Urothelium cell line (cell line): ENCODE data around the gene AMZ1.
"Not testable (repeated sequence)": the region's sequence is repeated elsewhere in the genome, so short reads cannot be mapped to it uniquely, and the experiment has no call there.

Experiments used
- DNase-seq: peaks from one replicate; pipeline ENCODE4 v3.0.0; 2011; ENCODE audit warnings: low spot score, mixed read lengths
- FAIRE-seq: peaks from 2 replicates; lab custom pipeline; 2011; peaks lifted over from hg19 to GRCh38; lab: Jason Lieb, UNC

AMZ1 gene

DNA sequence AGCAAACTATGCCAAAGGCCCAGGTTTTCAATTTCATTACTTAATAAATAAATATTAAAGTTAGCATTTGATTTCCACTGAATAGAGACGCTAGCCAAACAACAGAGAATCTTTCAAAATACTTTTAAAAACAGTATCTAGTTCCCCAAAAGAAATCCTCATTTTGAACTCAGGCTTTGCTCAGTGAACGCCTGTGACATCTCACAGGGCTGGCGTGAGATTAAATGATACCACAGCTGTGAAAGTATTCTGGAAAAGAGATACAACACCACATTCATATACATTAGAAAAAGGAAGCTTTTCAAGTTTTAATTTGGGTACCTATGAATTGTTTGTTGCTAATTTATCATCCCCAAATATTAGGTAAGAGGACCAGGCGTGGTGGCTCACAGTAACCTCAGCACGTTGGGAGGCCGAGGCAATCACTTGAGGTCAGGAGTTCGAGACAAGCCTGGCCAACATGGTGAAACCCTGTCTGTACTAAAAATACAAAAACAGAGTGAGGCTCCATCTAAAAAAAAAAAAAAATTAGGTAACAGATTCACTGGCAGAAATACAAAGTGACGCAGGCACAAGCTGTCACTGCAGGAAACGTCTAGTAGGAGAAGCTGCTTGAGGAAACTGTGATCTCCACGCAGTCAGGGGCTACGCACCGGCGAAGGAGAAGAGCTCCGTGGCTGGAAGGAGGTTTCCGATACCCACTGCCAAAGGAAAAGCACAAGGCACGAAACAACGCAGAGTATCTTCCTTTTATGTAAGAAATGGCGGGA, 50.0 kb downstream of the AMZ1 start:
- no peak for FAIRE-seq

DNA sequence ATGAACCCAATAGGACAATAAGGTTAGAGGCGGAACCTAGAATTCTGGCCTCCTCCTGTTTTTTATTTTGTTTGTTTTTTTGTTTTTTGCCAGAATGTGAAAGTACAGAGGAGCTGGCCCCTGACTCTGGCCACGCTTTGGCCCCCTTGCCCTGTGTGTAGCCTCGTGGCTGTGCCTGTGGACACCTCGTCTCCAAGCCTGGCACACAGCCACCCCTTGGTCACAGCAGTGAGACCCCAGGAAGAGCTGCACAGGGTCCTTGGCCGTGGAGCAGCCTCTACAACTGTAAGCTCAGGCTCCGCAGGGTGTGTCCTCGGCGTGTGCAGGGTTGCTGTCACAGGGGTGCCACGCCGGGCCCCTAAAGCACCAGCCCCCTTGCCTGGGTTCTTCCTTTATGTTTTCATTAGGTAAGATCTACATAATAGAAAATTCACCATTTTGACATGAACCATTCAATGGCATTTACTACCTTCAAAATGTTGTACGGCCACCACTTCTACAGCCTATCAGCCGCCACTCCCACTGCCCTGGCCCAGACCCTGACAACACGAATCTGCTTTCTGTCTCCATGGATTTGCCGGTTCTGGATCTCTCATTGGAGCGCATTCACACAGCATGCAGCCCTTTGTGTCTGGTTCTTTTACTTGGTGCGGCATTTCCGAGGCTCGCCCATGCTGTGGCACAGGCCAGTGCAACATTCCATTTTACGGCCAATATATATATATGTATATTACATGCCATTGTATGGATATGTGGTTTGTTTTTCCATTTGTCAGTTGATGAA, 51.0 kb downstream of the AMZ1 start:
- FAIRE-seq (peak; percentile 73), DNase-seq (no peak)

More for the DNA sequence above, 50.0 kb downstream of the AMZ1 start:
- no peak for DNase-seq

- DNase-seq = not testable (repeated sequence)
- FAIRE-seq = peak; percentile 37
Observed at GRCh38 chr7:2743523-2744185, 55.7 kb downstream of the AMZ1 start.

GRCh38 chr7:2748684-2749083, 60.7 kb downstream of the AMZ1 start:
- FAIRE-seq, DNase-seq: not testable (repeated sequence)

DNA sequence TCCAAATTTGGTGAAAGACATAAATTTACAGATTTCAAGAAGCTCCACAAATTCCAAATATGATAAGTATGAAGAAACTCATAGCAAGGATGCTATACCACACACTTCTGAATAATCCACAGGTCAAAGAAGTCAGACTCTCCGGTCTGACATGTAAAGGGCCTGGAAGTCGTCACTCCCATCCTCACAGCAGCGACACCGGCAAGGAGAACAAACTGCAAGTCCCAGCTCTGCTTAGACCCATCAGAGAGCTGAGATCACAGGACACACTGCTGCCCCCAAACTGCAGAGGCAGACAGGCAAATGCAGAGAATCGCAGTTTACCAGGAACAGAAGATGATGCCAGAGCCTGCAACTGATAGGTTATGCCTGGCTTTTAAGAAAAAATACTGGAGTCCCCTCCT, 62.0 kb downstream of the AMZ1 start:
- FAIRE-seq (no peak), DNase-seq (no peak)

DNA sequence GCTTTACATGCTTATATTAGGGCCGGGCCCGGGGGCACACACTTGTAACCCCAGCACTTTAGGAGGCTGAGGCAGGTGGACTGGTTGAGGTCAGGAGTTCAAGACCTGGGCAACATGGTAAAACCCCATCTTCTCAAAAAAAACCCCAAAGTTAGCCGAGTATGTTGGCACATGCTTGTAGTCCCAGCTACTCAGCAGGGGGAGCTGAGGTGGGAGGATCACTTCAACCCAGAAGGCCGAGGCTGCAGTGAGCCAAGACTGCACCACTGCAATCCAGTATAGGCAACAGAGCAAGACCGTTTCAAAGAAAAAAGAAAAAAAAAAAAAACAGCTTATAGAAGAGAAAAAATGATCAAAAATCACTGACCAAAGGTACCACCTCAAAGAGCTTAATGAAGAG, 63.1 kb downstream of the AMZ1 start:
- DNase-seq (no peak), FAIRE-seq (no peak)

DNA sequence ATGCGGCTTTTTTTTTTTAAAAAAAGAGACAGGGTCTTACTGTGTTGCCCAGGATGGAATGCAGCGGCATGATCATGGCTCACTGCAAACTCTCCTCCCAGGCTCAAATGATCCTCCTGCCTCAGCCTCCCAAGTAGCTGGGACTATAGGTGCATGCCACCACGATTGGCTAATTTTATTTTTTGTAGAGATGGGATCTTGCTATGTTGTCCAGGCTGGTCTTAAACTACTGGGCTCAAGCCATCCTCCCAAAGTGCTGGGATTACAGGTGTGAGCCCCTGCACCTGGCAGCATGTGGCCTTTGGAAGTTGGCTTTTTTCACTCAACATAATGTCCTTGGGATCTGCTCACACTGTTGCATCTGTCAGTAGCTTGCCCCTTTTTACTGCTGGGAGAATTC, 65.1 kb downstream of the AMZ1 start:
- no peak for DNase-seq

GRCh38 chr7:2754086-2754485, 66.1 kb downstream of the AMZ1 start:
- FAIRE-seq (peak; percentile 50), DNase-seq (no peak)

More for the DNA sequence above, 65.1 kb downstream of the AMZ1 start:
- no peak for FAIRE-seq

DNA sequence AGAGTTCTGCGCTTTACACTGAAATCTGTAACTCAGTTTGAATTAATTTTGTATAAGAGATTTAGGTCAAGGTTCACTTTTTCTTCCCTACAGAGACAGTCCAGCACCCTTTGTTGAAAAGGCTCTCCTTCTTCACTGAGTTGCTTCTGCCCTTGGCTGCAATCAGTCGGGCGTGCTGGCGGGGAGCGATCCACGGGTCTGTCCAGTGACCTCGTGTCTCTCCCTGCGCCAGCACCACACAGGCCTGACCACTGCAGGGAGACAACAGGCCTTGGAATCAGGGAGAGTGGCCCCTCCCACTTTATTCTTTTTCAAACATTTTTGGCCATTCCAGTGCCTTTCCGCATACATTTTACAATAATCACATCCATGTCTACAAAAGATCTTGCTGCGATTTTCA, 66.9 kb downstream of the AMZ1 start:
- FAIRE-seq = no peak
- DNase-seq = no peak

- FAIRE-seq (no peak), DNase-seq (no peak)
Observed at GRCh38 chr7:2755531-2755930, 67.5 kb downstream of the AMZ1 start.

GRCh38 chr7:2757361-2757903, 69.4 kb downstream of the AMZ1 start:
- DNase-seq = peak; percentile 82
- peak; percentile 89 for FAIRE-seq

- peak; percentile 76 for FAIRE-seq
- peak; percentile 96 for DNase-seq
Observed at GRCh38 chr7:2757904-2758672, 70.1 kb downstream of the AMZ1 start.

- DNase-seq = no peak
- FAIRE-seq = peak; percentile 74
Observed at GRCh38 chr7:2758673-2759616, 70.9 kb downstream of the AMZ1 start.

- DNase-seq = no peak
- no peak for FAIRE-seq
Observed at GRCh38 chr7:2759736-2760097, 71.7 kb downstream of the AMZ1 start.

- FAIRE-seq = peak; percentile 81
Observed at GRCh38 chr7:2760098-2760889, 72.3 kb downstream of the AMZ1 start.

DNA sequence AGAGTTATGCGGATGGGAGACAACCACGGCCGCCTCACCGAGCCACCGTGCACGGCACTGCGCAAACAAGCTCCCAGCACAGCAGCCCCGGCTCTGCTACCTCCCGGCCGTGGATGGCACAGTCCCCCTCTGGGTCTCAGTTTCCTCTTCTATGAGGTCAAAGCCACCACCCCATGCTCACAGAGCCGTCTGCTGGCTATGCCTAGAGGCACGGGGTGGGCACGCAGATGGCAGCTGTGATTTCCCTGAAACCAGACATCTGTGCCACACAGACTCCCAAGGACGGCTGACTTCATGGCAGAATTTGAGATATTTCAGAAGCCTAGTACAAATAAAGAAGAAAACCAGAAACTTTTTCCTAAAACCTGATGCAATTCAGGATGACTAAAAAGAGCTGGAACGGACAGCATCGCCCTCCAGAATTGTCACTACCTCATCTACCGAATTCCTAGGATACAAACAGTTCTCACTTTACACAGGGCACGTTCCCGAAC, 73.2 kb downstream of the AMZ1 start:
- DNase-seq = no peak

More at GRCh38 chr7:2760098-2760889, 72.3 kb downstream of the AMZ1 start:
- peak; percentile 61 for DNase-seq

DNA sequence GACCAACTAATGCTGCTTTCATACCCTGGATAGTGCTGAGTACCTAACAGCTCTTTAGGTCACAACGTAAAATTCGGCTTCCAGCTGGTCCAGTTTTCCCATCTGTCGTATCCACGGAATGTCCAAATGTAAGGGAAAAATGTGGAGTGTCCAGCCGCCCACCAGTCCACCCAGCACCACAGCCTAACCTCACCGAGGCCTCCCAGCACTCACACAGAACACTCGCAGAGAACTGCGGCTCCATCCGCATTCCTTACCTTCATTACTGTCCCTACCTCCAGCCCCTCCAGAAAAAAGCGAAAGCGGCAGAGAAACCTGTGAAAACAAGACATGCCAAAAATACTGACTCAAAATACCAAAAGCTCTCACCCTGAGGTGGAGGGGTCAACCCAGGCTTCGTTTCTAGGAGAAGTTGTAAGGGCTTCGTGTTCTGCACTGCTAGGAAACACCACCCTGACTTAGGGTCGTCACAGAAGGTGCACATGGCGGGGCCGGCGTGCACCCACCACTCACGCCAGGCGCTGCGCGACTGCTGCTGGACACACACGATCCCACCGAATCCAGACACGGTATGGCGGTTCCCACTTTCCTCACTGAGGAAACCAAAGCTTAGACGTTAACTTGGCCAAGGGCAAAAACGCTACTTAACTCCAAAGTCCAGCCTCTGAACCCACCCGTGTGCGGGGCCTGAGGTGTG, 73.9 kb downstream of the AMZ1 start:
- no peak for FAIRE-seq
- no peak for DNase-seq

More for the DNA sequence above, 73.2 kb downstream of the AMZ1 start:
- FAIRE-seq = no peak

GRCh38 chr7:2763597-2763996, 75.6 kb downstream of the AMZ1 start:
- FAIRE-seq = no peak
- no peak for DNase-seq
